Transverse colon (tissue), 4 donors: Measurements from ENCODE around the gene RNF212. TPM values are rescaled to one million over a fixed set of nuclear protein-coding genes. Genes with fewer than 3 reads are reported as not detected.

Source experiments
- DNase-seq: peaks from one replicate; pipeline ENCODE4 v3.0.0-alpha.2; 2019
- H3K27ac ChIP-seq, 4 donors: fragments of 200-600 bp; sonication (generic); 2 replicates each; pipeline ENCODE4 v1.5.1; 2016 to 2018; ENCODE audit warnings: inconsistent platforms in 4 of 4
- H3K27me3 ChIP-seq: fragments of 200-600 bp; sonication (generic); 2 replicates; pipeline ENCODE4 v1.5.1; 2017; ENCODE audit warnings: inconsistent platforms
- H3K36me3 ChIP-seq, 4 donors: fragments of 200-600 bp; sonication (generic); 2 replicates each; pipeline ENCODE4 v1.5.1; 2017 to 2019; ENCODE audit warnings: inconsistent platforms in 4 of 4
- H3K4me1 ChIP-seq, 4 donors: fragments of 200-600 bp; sonication (generic); 2 replicates each; pipeline ENCODE4 v1.5.1; 2017 to 2020; ENCODE audit warnings: inconsistent platforms in 4 of 4
- H3K4me3 ChIP-seq, 4 donors: fragments of 200-600 bp; sonication (generic); 1 replicate in 1 of 4; 2 replicates in 3 of 4; pipeline versions ENCODE4 v1.5.1 to v1.6.1; 2017 to 2019; ENCODE audit warnings: inconsistent platforms in 4 of 4
- H3K9me3 ChIP-seq, 2 donors: fragments of 200-600 bp; sonication (generic); 2 replicates each; pipeline ENCODE4 v1.5.1; 2017 to 2019; ENCODE audit warnings: inconsistent platforms in 2 of 2
- EP300 ChIP-seq: sonication (generic); formaldehyde crosslinking; IDR thresholded peaks from one replicate; pipeline ENCODE4 v1.6.1; 2017; ENCODE audit warnings: antibody characterized with exemption, low read depth
- POLR2A ChIP-seq: fragments of 450-650 bp; IDR thresholded peaks from one replicate; pipeline ENCODE4 v1.6.1; 2016; ENCODE audit warnings: antibody characterized with exemption, mild to moderate bottlenecking, moderate library complexity
- POLR2AphosphoS5 ChIP-seq, 3 donors: sonication (generic); formaldehyde crosslinking; IDR thresholded peaks; one replicate each; pipeline ENCODE4 v1.6.1; 2016; ENCODE audit warnings: antibody characterized with exemption in 3 of 3
- WGBS, 2 donors: methylation state at CpG; one replicate each; pipeline ENCODE4 v1.1.5; 2018; ENCODE audit warnings: low coverage in 1 of 2; 5-methylcytosine and 5-hydroxymethylcytosine counted together
- in situ Hi-C, 4 donors: fragments of 200-750 bp; cut with MboI; loops; one replicate each; pipeline versions ENCODE4 v1.15.0 to v1.15.1; 2017; ENCODE audit warnings: low sequenced_read_pairs in 3 of 4, low pct_ligation_motif_present in 1 of 4, low pct_unique_long_range_greater_than_20kb in 1 of 4
- intact Hi-C: fragments of 100-400 bp; cut with DNase I; formaldehyde crosslinking; loops from one replicate; pipeline ENCODE4 v1.15.1; 2023; ENCODE audit warnings: low total_unique reads
- total RNA-seq, 4 donors: library from RNA; depleted of rRNA; stranded (reverse); fragments of >200 nt; gene quantifications; one replicate each; pipeline ENCODE4 v1.1.0, GENCODE V29; 2016
- TF ChIP-seq, protein P1 (sequence below), 5 experiments: fragments of 200-600 bp in 3 of 5; fragments of 450-650 bp in 2 of 5; sonication (generic) in 3 of 5; IDR thresholded peaks; 1 replicate in 2 of 5; 2 replicates in 3 of 5; pipeline ENCODE4 v1.5.1; 2016 to 2017; ENCODE audit warnings: antibody characterized with exemption in 5 of 5, inconsistent platforms in 3 of 5, mild to moderate bottlenecking in 2 of 5, moderate library complexity in 1 of 5

Gene RNF212, protein sequence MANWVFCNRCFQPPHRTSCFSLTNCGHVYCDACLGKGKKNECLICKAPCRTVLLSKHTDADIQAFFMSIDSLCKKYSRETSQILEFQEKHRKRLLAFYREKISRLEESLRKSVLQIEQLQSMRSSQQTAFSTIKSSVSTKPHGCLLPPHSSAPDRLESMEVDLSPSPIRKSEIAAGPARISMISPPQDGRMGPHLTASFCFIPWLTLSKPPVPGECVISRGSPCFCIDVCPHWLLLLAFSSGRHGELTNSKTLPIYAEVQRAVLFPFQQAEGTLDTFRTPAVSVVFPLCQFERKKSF
- 1 to 10 TPM in 2 of 4 donors, not detected in 2; 2.5 to 9.1 TPM for total RNA-seq

DNA sequence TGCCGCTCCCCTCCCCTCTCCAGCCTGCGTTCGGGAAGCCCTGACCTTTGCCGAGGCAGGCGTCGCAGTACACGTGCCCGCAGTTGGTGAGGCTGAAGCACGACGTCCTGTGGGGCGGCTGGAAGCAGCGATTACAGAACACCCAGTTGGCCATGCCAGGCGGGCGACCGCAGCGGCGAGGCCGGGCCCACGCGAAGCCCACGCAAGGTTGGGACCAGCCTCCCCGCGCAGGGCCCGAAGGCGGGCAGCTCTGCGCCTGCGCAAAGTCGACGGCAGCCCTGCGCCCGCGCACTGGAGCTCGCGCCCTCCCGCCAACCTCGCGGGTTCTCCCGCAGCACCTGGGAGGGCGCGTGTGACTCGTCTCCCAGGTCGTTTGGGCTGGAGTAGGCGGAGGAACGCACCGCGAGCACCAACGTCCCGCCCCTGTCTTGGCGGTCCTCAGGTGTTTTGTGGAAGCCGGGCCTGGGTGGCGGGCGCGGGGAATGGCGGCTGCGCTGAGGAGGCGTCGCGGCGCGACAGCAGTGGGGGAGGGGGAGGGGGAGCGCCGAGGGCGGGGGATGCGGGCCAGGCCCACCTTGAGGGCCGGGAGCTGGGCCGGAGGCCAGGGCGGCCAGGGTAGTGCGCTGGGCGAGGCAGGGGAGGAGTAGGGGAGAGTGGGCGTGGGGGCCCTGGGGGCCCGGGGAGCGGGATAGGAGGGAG, at the start of gene RNF212:
RNF212 (minus strand) TSS at position 254 of the 699 bp plus-strand sequence; CDS start at position 154, 100 bp downstream.
- Histone ChIP-seq H3K36me3 (no peaks in the 10 kb centered on the region), H3K4me3 (peak within 1 kb of the TSS; percentile 16 to 44 (median 28)), H3K4me1 (peaks cover 0 to 16% (median 6%) of the 10 kb centered on the region in 4 donors), H3K9me3 (no peaks in the 10 kb centered on the region), H3K27me3 (peaks cover 25% of the 10 kb centered on the region), H3K27ac (peak within 1 kb of the TSS in 3 of 4 donors; percentile 19 to 35 (median 32))
- peak; percentile 36 for DNase-seq
- 30% methylated on average over 40 of the region's 72 CpGs; no CpG with 5 or more reads in 1 of the 2 donors for WGBS, 2 donors
- in situ Hi-C loops (no loop called here), intact Hi-C loops (no loop called here)
- TF ChIP-seq POLR2A (no peak), POLR2AphosphoS5 (IDR thresholded peaks at IDR 0.05) (no peak), EP300 (no peak)
- TF ChIP-seq, protein P1, sequence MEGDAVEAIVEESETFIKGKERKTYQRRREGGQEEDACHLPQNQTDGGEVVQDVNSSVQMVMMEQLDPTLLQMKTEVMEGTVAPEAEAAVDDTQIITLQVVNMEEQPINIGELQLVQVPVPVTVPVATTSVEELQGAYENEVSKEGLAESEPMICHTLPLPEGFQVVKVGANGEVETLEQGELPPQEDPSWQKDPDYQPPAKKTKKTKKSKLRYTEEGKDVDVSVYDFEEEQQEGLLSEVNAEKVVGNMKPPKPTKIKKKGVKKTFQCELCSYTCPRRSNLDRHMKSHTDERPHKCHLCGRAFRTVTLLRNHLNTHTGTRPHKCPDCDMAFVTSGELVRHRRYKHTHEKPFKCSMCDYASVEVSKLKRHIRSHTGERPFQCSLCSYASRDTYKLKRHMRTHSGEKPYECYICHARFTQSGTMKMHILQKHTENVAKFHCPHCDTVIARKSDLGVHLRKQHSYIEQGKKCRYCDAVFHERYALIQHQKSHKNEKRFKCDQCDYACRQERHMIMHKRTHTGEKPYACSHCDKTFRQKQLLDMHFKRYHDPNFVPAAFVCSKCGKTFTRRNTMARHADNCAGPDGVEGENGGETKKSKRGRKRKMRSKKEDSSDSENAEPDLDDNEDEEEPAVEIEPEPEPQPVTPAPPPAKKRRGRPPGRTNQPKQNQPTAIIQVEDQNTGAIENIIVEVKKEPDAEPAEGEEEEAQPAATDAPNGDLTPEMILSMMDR (IDR thresholded peaks at IDR 0.05) = no peak

DNA sequence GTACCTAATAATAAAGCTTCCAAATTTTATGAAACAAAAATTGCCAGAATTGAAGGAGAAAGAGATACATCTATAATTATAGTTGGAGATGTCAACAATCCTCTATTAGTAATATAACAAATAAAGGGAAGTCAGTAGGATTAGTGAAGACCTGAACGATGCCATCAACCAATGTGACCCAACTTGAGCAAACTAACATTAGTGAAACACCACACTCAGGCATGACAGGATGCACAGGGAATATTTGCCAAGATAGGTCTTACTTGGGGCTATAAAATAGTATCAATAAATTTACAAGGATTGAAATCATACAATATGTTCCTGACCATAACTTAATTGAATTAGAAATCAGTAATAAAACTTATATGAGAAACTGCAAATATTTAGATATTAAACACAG, 47.0 kb upstream of the RNF212 start:
- Histone ChIP-seq H3K27me3 (no peaks in the 10 kb centered on the region), H3K27ac (no peak overlapping the region), H3K36me3 (no peaks in the 10 kb centered on the region), H3K9me3 (peaks cover 8 to 12% of the 10 kb centered on the region in 2 donors), H3K4me3 (no peak overlapping the region), H3K4me1 (peaks cover 0 to 4% (median 0%) of the 10 kb centered on the region in 4 donors)
- WGBS, 2 donors = 84 to 100% methylated on average over 1 of the region's 1 CpG
- no peak for TF ChIP-seq POLR2AphosphoS5 (IDR thresholded peaks at IDR 0.05)
- TF ChIP-seq EP300 = no peak
- TF ChIP-seq, protein P1 (IDR thresholded peaks at IDR 0.05) = no peak
- no peak for TF ChIP-seq POLR2A
- intact Hi-C loops = no loop called here
- in situ Hi-C loops = loop anchor here in 2 of 4 donors (25.0 kb wide), 1 partner anchor 102 kb away; no protein-coding TSS in a partner anchor
- DNase-seq = no peak

- H3K4me3 ChIP-seq = no peak overlapping the region
- WGBS, 2 donors = 88% methylated on average over 8 of the region's 8 CpGs; no CpG with 5 or more reads in 1 of the 2 donors
- in situ Hi-C loops (loop anchor here in 3 of 4 donors (10.0 to 25.0 kb wide), 2 partner anchors 106 to 109 kb away; no protein-coding TSS in a partner anchor), intact Hi-C loops (no loop called here)
- peaks cover 3 to 12% (median 6%) of the 10 kb centered on the region in 4 donors for H3K4me1 ChIP-seq
- H3K9me3 ChIP-seq = peaks cover 8 to 12% of the 10 kb centered on the region in 2 donors
- no peak for DNase-seq
- no peak for TF ChIP-seq POLR2A
- no peak for TF ChIP-seq EP300
- TF ChIP-seq, protein P1 (IDR thresholded peaks at IDR 0.05) = no peak
- TF ChIP-seq POLR2AphosphoS5 (IDR thresholded peaks at IDR 0.05) = no peak
- H3K36me3 ChIP-seq = no peaks in the 10 kb centered on the region
- no peak overlapping the region for H3K27ac ChIP-seq
- no peaks in the 10 kb centered on the region for H3K27me3 ChIP-seq
Measured at GRCh38 chr4:1156069-1156468, 42.7 kb upstream of the RNF212 start.

DNA sequence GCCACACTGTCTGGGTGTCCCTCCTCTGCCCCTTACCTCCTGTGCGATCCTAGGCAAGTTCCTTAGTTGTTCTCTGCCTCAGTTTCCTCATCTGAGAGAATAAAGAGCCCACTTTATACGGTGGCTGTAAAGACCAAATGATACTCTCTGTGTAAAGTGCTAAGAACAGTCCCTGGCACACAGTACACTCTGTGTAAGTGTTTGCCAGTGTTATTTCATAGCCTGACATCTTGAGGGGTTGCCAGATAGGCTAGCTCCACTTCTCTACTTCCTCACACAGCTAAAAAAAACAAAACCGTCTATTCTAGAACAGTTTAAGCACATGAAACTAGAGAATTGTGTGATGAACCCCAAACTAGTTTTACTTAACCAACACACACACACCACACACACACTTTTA, 42.0 kb upstream of the RNF212 start:
- no peak overlapping the region for H3K27ac ChIP-seq
- H3K4me1 ChIP-seq = peaks cover 3 to 12% (median 6%) of the 10 kb centered on the region in 4 donors
- intact Hi-C loops = no loop called here
- TF ChIP-seq, protein P1 (IDR thresholded peaks at IDR 0.05) = no peak
- TF ChIP-seq POLR2AphosphoS5 (IDR thresholded peaks at IDR 0.05) (no peak), POLR2A (no peak), EP300 (no peak)
- in situ Hi-C loops = loop anchor here in 3 of 4 donors (10.0 to 25.0 kb wide), 2 partner anchors 107 to 109 kb away; no protein-coding TSS in a partner anchor
- WGBS, 2 donors = 52 to 64% methylated on average over 3 of the region's 3 CpGs
- no peaks in the 10 kb centered on the region for H3K36me3 ChIP-seq
- DNase-seq = no peak
- H3K27me3 ChIP-seq = no peaks in the 10 kb centered on the region
- H3K4me3 ChIP-seq = no peak overlapping the region
- peaks cover 8 to 12% of the 10 kb centered on the region in 2 donors for H3K9me3 ChIP-seq
